T-helper 1 cell treated with Interleukin-12 subunit alpha and Interleukin-12 subunit beta and Interleukin-4 antibody, amounts not matched to agents 30 μg/mL and 1 μg/mL, for 36 hours (primary cell): Measurements from ENCODE around the gene MED12L.

Experiments
- H3K27ac Mint-ChIP-seq: one replicate; pipeline ENCODE4 v1.8.0; 2021; ENCODE audit warnings: mild to moderate bottlenecking, mixed read lengths
- H3K27me3 Mint-ChIP-seq: one replicate; pipeline ENCODE4 v1.8.0; 2021; ENCODE audit warnings: low read depth, mixed read lengths
- H3K36me3 Mint-ChIP-seq: one replicate; pipeline ENCODE4 v1.8.0; 2021; ENCODE audit warnings: low read depth, mixed read lengths
- H3K4me1 Mint-ChIP-seq: one replicate; pipeline ENCODE4 v1.8.0; 2021; ENCODE audit warnings: low read depth, mixed read lengths
- H3K4me3 Mint-ChIP-seq: one replicate; pipeline ENCODE4 v1.8.0; 2021; ENCODE audit warnings: mild to moderate bottlenecking, moderate library complexity, mixed read lengths
- H3K9me3 Mint-ChIP-seq: one replicate; pipeline ENCODE4 v1.8.0; 2021; ENCODE audit warnings: mixed read lengths

The MED12L gene

DNA sequence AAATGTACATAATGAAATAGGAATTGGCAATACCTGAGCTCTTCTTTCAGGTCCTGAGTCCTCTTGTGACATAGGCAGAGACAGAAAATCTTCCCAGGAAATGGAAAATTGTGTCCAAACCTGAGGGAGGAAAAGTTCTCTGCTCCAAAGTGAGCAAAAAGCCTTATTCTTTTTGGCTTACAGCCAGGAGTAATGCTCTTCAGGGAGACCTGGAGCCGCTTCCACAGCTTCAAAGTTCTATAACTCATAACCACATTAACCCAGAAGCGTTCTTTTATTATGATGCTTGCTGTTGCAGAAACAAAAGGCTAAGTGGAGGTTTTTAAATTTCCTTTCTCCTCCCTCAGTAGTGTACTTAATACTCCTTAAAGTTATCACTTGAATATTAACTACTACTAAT lies 374.8 kb downstream of the MED12L start:
- Mint-ChIP-seq H3K27me3 (peaks cover 42% of the 10 kb centered on the region), H3K4me3 (no peak overlapping the region), H3K36me3 (no peaks in the 10 kb centered on the region), H3K27ac (no peak overlapping the region), H3K9me3 (no peaks in the 10 kb centered on the region), H3K4me1 (no peaks in the 10 kb centered on the region)

DNA sequence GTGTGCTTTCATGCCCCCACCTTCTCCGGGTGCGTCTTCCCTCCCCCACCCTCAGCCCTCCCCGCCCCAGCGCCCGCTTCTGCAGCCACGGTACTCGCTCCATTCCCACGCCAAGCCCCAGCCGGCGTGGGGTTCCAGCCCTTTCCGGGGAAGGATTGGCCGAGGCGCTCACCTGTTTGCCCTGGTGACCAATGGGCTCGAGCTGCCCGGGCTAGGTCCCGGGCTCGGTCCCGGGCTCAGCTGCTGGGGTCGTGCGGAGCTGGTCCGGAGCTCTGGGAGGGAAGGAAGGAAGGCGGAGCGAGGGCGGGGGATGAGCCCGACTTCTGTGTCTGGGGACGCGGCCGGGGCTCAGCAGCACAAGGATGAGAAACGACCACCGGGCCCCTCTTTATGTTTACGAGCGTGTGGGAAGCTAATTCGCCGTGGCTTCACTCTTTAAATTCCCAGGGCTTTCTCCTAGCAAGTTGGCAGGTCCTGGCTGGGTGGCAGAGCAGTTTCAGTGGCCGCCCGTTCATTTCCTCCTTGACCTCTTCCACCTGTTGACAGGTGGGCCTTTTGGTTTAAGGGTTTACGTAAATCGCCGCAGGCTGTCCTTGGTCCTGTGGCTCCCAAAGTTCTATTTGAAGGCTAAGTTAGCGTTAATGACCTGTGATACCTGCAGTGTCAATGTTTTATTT lies 375.4 kb downstream of the MED12L start, which contains the start of gene IGSF10:
IGSF10 (minus strand) TSS at position 288 of the 677 bp plus-strand sequence. CDS start 2,352 bp downstream, outside the sequence.
- H3K4me3 Mint-ChIP-seq = no peak within 1 kb of the TSS

GRCh38 chr3:151462278-151462780 lies 376.9 kb downstream of the MED12L start:
- Mint-ChIP-seq H3K4me1 (no peaks in the 10 kb centered on the region), H3K27ac (no peak overlapping the region)

More for the DNA sequence above, 375.4 kb downstream of the MED12L start, which contains the start of gene IGSF10:
- Mint-ChIP-seq H3K9me3 (no peaks in the 10 kb centered on the region), H3K4me1 (no peaks in the 10 kb centered on the region), H3K27ac (no peak within 1 kb of the TSS), H3K27me3 (peaks cover 37% of the 10 kb centered on the region), H3K36me3 (no peaks in the 10 kb centered on the region)

DNA sequence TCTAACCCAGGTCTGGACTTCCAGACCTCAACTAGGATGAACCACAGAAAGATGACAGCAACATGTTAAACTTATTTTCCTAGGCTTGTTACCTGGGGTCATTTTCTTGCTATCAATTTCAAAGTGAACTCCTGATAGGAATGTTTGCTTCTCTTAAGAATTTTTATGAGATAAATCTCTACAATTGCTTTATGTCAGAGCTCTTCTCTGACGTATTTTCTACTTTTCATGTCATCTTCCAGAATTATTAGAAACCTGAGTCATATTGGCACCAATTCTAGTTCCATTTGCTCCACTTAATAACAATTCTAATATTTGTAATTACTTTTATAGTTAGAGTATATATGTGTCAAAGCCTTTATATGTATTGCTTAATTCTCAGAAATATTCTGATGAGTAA lies 377.5 kb downstream of the MED12L start:
- H3K4me3 Mint-ChIP-seq = no peak overlapping the region
- H3K36me3 Mint-ChIP-seq = no peaks in the 10 kb centered on the region
- no peaks in the 10 kb centered on the region for H3K9me3 Mint-ChIP-seq
- H3K27ac Mint-ChIP-seq = no peak overlapping the region
- H3K4me1 Mint-ChIP-seq = no peaks in the 10 kb centered on the region
- H3K27me3 Mint-ChIP-seq = peaks cover 28% of the 10 kb centered on the region

More at GRCh38 chr3:151462278-151462780, 376.9 kb downstream of the MED12L start:
- Mint-ChIP-seq H3K27me3 (peaks cover 31% of the 10 kb centered on the region), H3K4me3 (no peak overlapping the region), H3K36me3 (no peaks in the 10 kb centered on the region), H3K9me3 (no peaks in the 10 kb centered on the region)

DNA sequence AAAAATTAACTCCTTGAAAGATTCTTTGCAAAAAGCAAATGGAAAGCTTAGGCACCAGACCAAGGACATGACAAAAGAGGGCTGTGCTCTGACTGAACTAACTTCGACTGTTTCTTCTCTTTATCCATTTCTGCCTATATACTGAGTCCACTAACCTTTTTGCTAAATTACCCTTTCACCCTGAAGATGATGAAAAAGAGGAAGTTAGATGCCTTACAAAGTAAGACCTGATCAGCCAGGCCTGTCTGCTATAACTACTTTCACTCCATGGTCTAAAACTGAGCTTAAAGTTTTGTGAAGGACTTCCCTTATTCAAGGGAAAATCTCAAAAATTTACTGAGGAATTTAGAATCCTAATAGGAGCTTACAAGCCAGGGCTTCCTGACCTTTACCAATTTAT lies 381.6 kb downstream of the MED12L start:
- no peaks in the 10 kb centered on the region for H3K4me1 Mint-ChIP-seq

DNA sequence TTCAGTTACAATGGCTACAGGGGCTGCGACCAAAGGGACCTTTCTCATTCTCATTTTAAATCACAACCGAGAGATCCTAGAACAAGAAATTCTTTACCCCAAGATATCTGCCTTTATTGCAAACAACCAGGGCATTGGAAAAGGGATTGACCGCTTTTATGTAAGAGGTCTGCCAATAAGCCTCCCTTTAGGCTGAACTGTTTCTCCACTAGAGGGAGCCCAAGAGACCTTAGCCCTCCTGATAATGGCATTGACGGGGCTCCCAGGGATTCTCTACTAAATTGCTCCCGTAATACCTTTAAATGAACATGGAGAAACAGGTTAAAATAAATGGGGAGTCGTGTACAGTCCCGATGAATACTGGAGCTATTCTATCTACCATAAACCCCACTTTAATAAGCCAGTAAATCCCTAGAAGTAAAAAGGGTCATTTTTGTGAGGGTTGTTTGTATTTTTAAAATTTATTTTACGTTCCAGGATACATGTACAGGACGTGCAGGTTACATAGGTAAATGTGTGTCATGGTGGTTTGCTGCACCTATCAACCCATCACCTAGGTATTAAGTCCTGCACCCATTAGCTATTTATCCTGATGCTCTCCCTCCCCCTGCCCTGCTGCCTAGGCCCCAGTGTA lies 382.9 kb downstream of the MED12L start:
- Mint-ChIP-seq H3K36me3 (no peaks in the 10 kb centered on the region), H3K9me3 (no peaks in the 10 kb centered on the region), H3K27me3 (no peaks in the 10 kb centered on the region), H3K27ac (no peak overlapping the region), H3K4me3 (no peak overlapping the region), H3K4me1 (no peaks in the 10 kb centered on the region)

More for the DNA sequence above, 381.6 kb downstream of the MED12L start:
- H3K9me3 Mint-ChIP-seq = no peaks in the 10 kb centered on the region
- no peaks in the 10 kb centered on the region for H3K36me3 Mint-ChIP-seq
- H3K27ac Mint-ChIP-seq = no peak overlapping the region
- H3K27me3 Mint-ChIP-seq = peaks cover 3% of the 10 kb centered on the region
- no peak overlapping the region for H3K4me3 Mint-ChIP-seq

GRCh38 chr3:151476344-151477018 lies 391.0 kb downstream of the MED12L start:
- H3K9me3 Mint-ChIP-seq = no peaks in the 10 kb centered on the region
- no peak overlapping the region for H3K27ac Mint-ChIP-seq
- H3K4me3 Mint-ChIP-seq = no peak overlapping the region
- H3K36me3 Mint-ChIP-seq = no peaks in the 10 kb centered on the region
- H3K4me1 Mint-ChIP-seq = no peaks in the 10 kb centered on the region
- peaks cover 4% of the 10 kb centered on the region for H3K27me3 Mint-ChIP-seq

DNA sequence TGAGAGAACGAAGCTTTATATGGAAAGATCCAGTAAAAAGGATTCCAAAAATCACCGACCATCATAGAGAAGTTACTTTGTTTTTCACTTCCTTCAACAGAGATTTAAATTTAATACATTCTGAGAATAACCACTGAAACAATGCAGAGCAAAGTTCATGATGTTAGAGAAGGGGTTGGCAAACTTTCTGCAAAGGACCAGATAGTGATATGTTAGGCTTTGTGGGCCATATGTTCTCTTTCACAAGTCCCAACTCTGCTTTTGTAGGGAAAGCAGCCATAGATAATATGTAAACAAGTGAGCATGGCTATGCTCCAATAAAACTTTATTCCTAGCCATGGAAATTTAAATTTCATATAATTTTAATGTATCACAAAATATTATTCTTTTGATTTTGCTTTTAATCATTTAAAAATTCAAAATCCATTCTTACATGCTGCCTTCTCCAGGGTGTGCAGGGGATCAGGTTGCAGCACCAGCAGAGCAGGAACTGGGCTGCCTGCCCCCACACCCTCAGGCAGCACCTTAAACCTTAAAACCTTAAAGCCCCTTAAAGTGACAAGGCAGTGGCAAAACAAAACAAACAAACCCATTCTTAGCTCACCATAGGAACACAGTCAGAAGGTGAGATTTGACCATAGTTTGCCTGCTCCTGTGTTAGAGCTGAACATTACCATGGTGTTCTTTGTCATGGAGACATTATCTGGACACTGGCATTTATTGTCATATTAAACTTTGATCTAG lies 392.3 kb downstream of the MED12L start:
- H3K9me3 Mint-ChIP-seq = peaks cover 5% of the 10 kb centered on the region
- H3K4me1 Mint-ChIP-seq = no peaks in the 10 kb centered on the region
- H3K36me3 Mint-ChIP-seq = no peaks in the 10 kb centered on the region
- H3K27me3 Mint-ChIP-seq = peaks cover 4% of the 10 kb centered on the region
- no peak overlapping the region for H3K4me3 Mint-ChIP-seq
- no peak overlapping the region for H3K27ac Mint-ChIP-seq

DNA sequence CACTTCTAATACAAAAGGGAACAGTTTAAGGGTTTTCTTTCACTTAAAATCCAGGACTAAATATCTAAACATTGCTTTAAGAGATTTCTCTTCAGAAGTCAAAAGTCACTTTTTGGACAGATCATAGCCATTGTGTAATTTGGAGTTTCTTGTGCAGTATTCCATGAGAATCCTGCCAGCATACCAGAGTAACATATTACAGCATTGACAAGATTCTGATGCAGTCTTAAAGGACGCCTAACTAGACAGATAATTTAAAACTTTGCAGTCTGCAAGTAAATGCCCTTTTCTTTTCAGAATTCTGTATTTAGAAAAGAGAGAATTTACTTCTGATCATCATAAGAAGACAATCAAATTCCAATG lies 392.9 kb downstream of the MED12L start:
- Mint-ChIP-seq H3K4me1 (no peaks in the 10 kb centered on the region), H3K27me3 (peaks cover 7% of the 10 kb centered on the region), H3K27ac (no peak overlapping the region), H3K36me3 (no peaks in the 10 kb centered on the region), H3K4me3 (no peak overlapping the region), H3K9me3 (peaks cover 5% of the 10 kb centered on the region)

DNA sequence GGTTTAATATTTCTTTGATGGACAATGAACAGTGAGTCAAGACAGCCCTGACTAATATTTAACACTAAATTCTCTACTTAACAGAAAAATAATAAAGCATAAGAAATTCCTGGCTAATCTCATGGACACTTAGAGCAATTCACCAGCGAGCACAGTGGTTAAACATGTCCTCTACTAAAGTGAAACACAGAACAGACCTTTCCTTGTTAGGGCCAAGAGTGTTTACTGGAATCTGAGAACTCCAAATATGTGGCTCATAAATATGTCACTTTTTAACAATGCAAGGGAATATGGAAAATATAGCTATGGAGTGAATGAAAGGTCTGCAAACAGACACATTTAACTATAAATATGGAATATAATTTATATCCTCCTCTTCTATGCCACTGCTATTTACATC lies 394.0 kb downstream of the MED12L start:
- Mint-ChIP-seq H3K27ac (no peak overlapping the region), H3K4me1 (no peaks in the 10 kb centered on the region), H3K36me3 (no peaks in the 10 kb centered on the region), H3K9me3 (peaks cover 5% of the 10 kb centered on the region), H3K27me3 (peaks cover 8% of the 10 kb centered on the region), H3K4me3 (no peak overlapping the region)

DNA sequence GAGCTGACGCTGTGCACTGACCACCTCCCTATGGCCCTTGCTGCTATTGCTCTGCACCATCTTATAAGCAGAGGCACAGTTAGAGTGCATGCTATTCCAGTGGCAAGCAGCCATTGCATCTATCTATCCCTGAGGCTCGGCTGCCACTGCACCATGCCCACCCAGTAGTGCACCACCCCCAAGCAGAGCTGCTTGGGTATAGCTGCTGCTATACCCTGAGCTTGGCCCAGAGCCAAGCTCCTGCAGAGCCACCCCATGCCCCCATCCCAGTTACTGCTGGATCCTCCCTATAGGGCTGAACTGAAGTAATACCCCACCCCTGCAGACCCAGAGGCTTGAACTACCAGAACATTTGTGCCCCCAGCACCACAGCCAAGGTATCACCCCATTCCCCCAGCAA lies 395.0 kb downstream of the MED12L start:
- Mint-ChIP-seq H3K27ac (no peak overlapping the region), H3K36me3 (no peaks in the 10 kb centered on the region), H3K27me3 (peaks cover 8% of the 10 kb centered on the region), H3K9me3 (peaks cover 5% of the 10 kb centered on the region), H3K4me1 (no peaks in the 10 kb centered on the region), H3K4me3 (no peak overlapping the region)

DNA sequence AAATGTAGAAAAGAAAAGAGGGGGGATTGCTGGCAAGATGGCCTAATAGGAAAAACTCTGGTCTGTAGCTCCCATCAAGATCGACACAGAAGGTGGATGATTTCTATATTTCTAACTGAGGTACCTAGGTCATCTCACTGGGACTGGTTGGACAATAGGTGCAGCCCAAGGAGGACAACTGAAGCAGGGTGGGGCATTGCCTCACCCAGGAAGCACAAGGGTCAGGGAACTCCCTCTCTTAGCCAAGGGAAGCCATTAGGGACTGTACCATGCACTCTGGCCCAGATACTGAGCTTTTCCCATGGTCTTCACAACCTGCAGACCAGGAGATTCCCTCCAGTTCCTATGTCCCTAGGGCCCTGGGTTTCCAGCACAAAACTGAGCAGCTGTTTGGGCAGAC lies 398.0 kb downstream of the MED12L start:
- H3K4me3 Mint-ChIP-seq = no peak overlapping the region
- H3K9me3 Mint-ChIP-seq = peaks cover 5% of the 10 kb centered on the region
- no peak overlapping the region for H3K27ac Mint-ChIP-seq
- peaks cover 4% of the 10 kb centered on the region for H3K27me3 Mint-ChIP-seq
- no peaks in the 10 kb centered on the region for H3K36me3 Mint-ChIP-seq
- no peaks in the 10 kb centered on the region for H3K4me1 Mint-ChIP-seq

DNA sequence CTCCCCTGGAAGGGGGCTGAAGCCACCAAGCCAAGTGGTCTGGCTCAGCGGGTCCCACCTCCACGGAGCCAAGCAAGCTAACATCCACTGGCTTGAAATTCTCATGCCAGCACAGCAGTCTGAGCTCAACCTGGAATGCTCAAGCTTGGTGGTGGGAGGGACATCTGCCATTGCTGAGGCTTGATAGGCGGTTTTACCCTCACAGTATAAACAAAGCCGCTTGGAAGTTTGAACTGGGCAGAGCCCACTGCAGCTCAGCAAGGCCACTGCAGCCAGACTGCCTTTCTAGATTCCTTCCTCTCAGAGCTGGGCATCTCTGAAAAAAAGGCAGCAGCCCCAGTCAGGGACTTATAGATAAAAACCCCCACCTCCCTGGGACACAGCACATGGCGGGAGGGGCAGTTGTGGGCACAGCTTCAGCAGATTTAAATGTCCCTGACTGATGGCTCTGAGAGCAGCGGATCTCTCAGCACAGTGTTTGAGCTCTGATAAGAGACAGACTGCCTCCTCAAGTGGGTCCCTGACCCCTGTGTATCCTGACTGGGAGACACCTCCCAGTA lies 398.6 kb downstream of the MED12L start:
- H3K27ac Mint-ChIP-seq = no peak overlapping the region
- H3K27me3 Mint-ChIP-seq = peaks cover 4% of the 10 kb centered on the region
- no peak overlapping the region for H3K4me3 Mint-ChIP-seq
- H3K4me1 Mint-ChIP-seq = no peaks in the 10 kb centered on the region
- H3K36me3 Mint-ChIP-seq = no peaks in the 10 kb centered on the region
- peaks cover 5% of the 10 kb centered on the region for H3K9me3 Mint-ChIP-seq
